Hematopoietic multipotent progenitor cell (in vitro differentiated cells): ENCODE results near the gene HOXA3. TPM values are rescaled to one million over a fixed set of nuclear protein-coding genes. Genes with fewer than 3 reads are reported as not detected.

Experiments used
- DNase-seq, 3 donors: peaks; one replicate each; pipeline ENCODE4 v3.0.0-alpha.2; 2011 to 2015; ENCODE audit warnings: low read depth in 2 of 3, low spot score in 2 of 3
- total RNA-seq: library from RNA; depleted of rRNA; stranded (reverse); fragments of >200 nt; gene quantifications from one replicate; pipeline ENCODE4 v1.2.3, GENCODE V29; 2012

HOXA3 gene
- total RNA-seq: 14.3 TPM

GRCh38 chr7:27151931-27152815 lies at the start of gene HOXA3:
TSS of gene HOXA3 (minus strand) at chr7:27152583. CDS start at chr7:27110640, 41,943 bp downstream.
- peak in 2 of 3 donors; percentile 87 to 92 for DNase-seq

- DNase-seq: no peak
Observed at GRCh38 chr7:27201580-27202017, 49.2 kb upstream of the HOXA3 start.

- DNase-seq: peak in 2 of 3 donors; percentile 57 to 68
Observed at GRCh38 chr7:27200761-27201579, 48.6 kb upstream of the HOXA3 start.

DNA sequence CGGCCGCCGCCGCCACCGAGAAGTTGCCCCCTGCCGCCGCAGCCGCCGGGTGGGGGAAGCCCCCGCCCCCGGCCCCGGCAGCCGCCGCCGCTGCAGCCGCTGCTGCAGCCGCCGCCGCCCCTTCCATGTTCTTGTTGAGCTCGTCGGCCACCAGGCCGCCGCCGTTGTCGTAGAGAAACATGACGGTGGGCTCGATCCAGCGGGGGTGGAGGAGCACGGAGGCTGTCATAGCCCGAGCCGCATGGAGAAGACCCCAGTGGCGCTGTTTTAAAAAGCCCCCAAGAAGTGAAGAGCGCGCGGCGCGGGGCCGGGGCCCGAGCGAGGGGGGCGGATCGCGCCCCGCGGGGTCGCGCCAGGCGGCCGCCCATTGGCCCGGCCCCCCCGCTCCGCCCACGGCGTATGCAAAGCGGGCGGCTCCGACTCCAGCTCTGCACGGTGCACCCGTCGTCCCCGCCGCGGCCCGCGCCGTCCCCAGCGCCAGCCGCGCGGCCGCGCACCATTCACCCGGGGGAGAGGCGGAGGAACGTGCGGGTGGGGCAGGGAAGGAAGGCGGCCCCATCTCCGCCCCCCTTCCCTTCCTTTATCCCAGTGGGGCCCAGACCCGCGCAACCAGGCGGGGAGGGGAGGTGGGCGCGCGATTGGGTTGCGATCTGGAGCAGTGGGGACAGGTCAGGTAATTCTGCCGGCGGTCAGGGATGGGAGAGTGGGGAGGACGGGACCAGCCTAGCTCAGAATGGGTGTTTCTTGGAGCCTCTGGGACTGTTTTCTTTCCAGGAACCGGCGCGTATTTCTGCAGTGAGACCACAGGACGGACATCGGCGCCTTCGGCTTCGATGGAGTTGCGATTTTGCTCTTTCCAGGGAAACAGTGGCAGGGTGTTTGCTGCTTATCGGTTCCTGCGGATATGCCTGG lies 47.7 kb upstream of the HOXA3 start, which contains the start of gene HOXA13:
Gene HOXA13 (minus strand): TSS at position 243 of the 912 bp plus-strand sequence. CDS start 14 bp downstream, at position 229.
- DNase-seq: peak in 1 of 3 donors; percentile 26

- peak in 1 of 3 donors; percentile 22 for DNase-seq
Observed at GRCh38 chr7:27198871-27199801, 46.8 kb upstream of the HOXA3 start.

DNA sequence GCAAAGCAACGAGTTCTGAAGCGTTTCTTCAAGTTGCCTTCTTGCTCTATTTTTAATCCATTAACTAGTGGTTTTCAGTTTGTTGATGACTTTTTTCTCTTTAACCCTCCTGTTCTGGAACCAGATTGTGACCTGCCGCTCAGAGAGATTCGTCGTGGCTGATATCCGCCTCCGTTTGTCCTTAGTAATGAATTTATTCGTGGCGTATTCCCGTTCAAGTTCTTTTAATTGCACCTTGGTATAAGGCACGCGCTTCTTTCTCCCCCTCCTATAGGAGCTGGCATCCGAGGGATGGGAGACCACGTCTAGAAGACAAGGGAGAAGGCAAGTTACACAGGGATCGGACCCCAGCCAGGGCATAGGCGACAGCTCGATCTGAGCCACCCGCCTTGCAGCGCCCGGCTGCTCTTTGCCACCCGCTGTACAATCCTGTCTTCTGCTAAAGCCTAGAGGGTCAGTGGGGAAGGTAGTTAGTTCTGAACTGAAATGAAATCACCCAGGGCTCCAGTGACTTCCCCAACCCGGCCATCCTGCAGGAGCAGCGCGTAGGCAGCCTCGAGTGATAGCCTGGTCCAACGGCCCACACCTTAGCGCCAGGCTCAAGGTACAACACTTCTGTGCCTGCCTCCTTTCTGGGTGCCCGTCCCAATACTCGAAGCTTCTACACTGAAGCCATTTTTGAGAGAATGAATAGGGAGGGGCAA lies 45.9 kb upstream of the HOXA3 start:
- DNase-seq: peak in 2 of 3 donors; percentile 27 to 35

DNA sequence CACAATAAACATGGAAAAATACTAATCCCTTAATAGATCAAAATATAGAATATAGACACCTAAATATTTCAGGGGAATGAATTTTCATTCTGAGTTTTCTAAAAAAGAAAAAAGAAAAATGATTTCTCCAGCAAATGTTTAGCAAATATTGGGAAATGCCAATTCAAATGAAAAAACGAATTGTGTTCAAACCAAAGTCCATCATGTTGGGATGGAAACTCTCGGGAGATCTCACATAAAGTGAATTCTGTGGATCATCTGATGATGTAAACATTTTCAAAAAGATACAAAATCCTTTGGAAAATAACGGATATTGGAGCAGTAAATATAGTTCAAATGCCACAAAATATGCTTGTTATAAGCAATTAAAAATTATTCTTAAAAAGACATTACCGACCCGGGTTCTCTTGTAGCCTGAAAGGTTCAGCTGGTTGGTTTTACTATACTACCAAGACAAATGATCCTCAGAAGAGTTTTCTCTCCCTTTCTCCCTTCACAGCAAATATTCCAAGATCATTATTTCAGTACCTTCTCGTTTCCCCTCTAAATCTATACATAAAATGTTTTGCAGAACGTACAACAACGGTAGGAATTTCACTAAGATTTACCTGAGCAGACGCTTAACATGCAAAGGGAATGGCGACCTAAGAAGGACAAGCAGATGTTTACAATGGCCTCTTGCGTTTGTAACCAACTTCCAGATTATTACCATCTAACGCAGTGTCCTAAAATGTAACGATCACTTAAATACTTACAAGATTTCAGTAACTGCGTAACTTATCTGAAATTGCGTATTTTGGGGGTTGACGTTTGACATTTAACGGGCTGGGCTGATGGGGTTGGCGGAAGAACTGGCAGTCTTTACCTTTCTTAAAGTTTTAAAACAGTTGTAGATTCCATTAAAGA lies 45.0 kb upstream of the HOXA3 start:
- DNase-seq: peak in 2 of 3 donors; percentile 10 to 43

GRCh38 chr7:27196287-27196767 lies 43.9 kb upstream of the HOXA3 start:
- peak in 2 of 3 donors; percentile 83 to 90 for DNase-seq

GRCh38 chr7:27194686-27195379 lies 42.5 kb upstream of the HOXA3 start:
- DNase-seq: peak in 1 of 3 donors; percentile 11

DNA sequence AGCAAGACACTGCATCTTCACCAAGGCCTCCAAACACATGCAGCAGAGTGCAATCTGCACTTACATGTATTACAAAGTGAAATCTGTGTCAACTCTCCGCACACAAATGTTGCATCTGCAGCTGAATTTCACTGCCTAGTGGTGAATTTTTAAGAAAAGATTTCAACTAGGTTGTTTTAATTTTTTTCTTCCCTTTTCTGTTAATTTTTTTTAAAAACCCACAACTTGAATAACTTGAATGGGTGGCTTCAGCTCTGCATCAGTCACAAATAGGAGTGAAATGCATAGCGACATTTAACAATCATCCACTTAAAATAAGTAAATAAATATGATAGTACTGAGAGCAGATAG lies 41.6 kb upstream of the HOXA3 start:
- peak in 2 of 3 donors; percentile 21 to 35 for DNase-seq

DNA sequence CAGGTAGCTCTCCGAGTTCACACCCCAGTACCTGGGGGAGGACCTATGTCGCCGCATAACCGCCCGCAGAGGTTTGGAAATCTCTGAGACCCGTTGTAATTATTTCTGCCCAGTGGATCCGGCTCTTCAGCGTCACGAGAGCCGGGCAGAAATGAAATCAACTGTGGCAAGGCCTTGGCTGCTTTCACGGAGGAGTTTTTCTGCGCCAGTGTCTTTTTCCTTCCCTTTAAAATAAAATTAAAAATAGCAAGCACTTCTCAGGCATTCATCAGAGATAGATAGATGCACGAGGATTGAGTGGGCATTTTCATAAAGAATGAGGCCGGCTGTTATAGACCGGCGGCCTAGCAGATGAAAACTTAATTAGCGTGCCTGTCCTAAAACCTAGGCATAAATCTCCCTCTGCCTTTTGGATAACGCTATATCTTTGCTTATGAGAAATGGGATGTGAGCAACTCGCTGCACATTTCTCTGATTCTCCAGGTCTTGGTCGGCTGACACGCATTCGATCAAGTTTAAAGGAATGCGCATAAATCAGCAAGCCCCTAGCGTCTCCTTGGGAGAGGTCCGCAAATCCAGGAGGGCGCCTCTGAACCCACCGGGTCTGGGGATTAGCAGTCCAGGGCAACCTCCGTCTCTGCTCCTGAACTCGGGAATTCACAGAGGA lies 41.1 kb upstream of the HOXA3 start:
- peak in 2 of 3 donors; percentile 4 to 22 for DNase-seq

DNA sequence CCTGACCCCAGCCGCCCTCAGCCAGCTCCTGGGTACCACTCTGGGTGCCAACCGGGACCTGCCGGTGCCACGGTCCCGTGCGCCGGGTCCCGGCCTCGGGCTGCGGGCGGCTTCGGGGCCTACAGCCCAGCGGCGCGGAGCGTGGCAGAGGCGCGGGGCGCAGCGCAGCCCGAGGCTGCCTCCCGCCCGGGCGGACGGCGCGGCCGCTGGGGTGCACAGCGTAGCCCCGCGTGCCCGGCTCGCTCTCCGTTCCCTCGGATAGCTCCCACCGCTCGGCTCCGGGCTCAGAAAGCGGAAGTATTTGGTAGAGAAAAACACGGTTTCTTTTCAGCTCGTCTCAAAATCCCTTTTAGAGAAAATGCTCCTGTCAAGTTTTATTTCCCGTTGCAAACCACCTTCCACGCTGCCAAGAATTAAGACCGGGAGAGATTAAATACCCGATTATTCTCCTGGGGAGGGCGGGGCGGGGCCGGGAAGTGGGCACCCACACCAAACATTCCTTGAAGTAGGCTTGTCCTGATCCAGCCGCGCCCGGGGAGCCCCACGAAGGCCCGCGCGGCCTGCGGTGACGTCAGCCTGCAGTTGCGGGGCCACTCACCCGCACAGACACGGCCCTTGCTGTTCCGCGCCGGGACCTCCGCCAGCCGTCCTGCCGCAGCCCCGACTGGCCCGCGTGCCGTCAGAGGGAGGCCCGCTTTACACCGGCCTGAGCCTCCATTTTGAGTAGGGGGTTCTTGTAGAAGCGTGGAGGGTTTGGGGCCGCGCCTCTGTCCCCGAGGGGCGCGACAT lies 40.4 kb upstream of the HOXA3 start:
- peak in 2 of 3 donors; percentile 73 to 81 for DNase-seq

DNA sequence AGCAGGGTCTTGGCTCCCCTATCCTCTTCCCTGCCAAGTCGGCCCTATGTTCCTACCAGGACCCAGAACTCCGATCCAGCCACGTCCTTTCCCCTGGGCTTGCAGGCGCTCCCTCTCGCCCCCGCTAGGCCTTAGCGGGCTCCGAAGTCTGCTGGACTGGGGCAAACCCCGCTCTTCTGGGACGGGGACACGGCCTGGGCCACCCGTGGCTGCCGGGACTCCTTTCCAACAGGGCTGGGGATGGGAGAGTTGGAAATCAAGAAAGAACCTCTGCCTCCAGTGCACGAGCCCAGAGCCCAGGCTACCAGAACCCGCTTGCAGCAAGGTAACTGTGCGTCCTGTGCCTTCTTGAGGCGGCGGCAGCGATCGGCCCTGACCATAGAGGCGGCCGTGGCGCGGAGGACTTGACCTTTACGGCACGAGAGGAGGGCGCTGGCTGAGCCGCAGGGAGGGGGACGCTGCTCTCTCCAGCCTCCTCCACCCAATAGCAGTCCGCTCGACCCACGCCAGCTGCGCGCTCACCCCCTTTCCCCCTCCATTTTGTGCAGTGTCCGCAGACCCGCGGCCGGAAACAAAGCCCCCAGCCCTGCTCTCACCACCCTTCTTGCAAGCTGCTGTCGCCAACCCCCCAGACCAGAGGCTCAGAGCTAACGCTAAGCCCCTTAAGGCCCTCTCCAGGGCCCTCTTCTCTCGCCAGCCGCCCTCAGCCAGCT lies 39.6 kb upstream of the HOXA3 start:
- no peak for DNase-seq

DNA sequence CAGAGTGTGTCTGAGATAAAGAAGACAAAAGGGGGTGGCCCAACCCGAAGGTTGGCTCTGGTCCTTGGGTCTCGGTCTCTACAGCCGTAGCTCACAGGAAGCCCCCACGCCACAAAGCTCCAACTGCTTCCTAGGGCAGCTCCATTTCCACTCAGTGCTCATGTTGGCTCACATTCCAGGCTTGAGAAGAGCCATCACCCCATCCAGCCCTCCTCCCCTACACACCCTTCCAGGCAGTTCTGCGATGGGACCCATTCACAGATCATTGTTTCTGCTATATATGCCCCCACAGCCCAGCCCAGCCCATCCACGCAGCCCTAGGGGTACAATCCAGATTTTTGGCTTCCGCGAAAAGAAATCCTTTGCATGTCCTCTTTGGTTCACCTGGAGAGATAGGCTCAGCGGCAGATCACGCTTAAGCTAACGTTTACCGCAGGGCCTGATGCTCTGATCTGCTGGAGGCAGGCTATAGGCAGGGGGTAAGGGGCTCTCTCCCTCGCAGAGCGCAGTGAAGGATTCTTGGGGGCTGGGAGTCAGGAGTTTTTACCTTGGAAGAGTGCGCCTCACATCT lies 38.9 kb upstream of the HOXA3 start:
- no peak for DNase-seq
